NCI-H510A (cell line): ENCODE measurements around the gene TXNDC17.
"Not testable (repeated sequence)": the region's sequence is repeated elsewhere in the genome, so short reads cannot be mapped to it uniquely, and the experiment has no call there.

Source experiments
- DNase-seq: peaks from one replicate; lab custom pipeline; 2025; lab: John Stamatoyannopoulos, UW

TXNDC17 gene

GRCh38 chr17:6684460-6684783 is 43.6 kb downstream of the TXNDC17 start:
- DNase-seq, result no peak

GRCh38 chr17:6684881-6685767 is 44.3 kb downstream of the TXNDC17 start:
- no peak for DNase-seq

- no peak for DNase-seq
Observed at GRCh38 chr17:6686026-6686425, 45.2 kb downstream of the TXNDC17 start.

DNA sequence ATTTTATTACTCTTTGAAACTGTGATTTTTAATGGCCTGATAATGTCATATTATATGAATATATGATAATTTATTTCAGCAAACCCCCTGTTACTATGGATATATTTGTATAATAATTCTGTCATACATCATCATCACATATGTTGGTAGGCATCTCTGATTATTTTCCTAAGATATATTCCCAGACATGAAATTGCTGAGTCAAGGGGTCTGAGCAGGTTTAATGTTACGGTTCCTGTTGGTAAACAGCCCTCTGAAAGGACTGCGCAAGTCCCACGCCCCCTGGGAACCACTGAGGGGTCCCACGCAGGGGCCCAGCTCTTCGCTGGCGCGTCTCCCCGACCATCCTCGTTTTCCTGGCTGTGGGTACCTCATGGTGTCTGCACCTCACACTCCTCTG is 48.1 kb downstream of the TXNDC17 start:
- no peak for DNase-seq

GRCh38 chr17:6690641-6691040 is 49.8 kb downstream of the TXNDC17 start:
- no peak for DNase-seq

DNA sequence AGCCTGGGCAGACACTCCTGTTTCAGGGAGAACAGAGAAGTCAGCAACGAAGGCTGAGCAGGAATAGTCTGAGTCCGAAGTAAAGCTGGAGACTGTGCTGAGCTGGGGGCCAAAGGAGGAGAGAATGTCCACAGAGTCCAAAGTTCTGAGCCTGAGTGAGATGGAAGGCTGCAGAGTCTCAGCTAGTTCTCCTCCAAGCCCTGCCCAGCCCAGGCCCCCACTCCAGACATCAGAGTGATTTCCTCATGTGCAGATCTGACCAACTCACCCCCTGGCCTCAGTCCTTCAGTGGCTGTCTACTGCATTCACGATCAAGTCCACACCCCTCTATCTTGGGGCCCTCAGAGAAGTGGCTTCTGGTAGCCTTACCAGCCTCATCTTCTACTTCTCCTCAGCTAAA is 50.7 kb downstream of the TXNDC17 start:
- DNase-seq, result no peak

GRCh38 chr17:6691958-6692357 is 51.1 kb downstream of the TXNDC17 start:
- DNase-seq, result not testable (repeated sequence)
